ENCODE results near the gene PYDC1. TPM values are rescaled to one million over a fixed set of nuclear protein-coding genes. Genes with fewer than 3 reads are reported as not detected.

PYDC1 gene
- total and polyA plus RNA-seq, 2 of the 13 experiments (the other 11 are each of a cell fraction or from before 2014, with no cell fraction given), result not detected

- Histone ChIP-seq H2AFZ (ENCODE audit: low read length) (no peak overlapping the region), H3K79me2 (ENCODE audit: insufficient read depth, low read length) (no peaks in the 10 kb centered on the region), H3K9me3 (ENCODE audit: low read length) (no peaks in the 10 kb centered on the region), H3K4me3 (replicated peaks in 1 of 3; ENCODE audit: insufficient read depth in 1 of 3, low read depth in 2 of 3, low read length in 3 of 3) (peak overlapping the region in 1 of 3 experiments; percentile 77; a peak in 1 of 6 replicates), H3K4me2 (ENCODE audit: low read depth, low read length) (peak overlapping the region; percentile 92; the same call in 1 of the 2 replicates), H3K4me1 (ENCODE audit: insufficient read depth, low read length) (peaks cover 42% of the 10 kb centered on the region), H4K20me1 (ENCODE audit: insufficient read depth, low read length) (peaks cover 6% of the 10 kb centered on the region), H3K27ac (ENCODE audit: extremely low read length, insufficient read depth, low read length) (no peak overlapping the region), H3K9ac (ENCODE audit: insufficient read depth, low read depth, low read length) (no peak overlapping the region), H3K36me3 (replicated peaks in 1 of 2; ENCODE audit: control insufficient read depth in 1 of 2, insufficient read depth in 2 of 2, low read length in 2 of 2) (peaks cover 4 to 5% of the 10 kb centered on the region in 2 experiments; a peak in 3 of 5 replicates), H3K27me3 (ENCODE audit: control insufficient read depth in 1 of 2, insufficient read depth in 2 of 2, low read length in 2 of 2) (peaks cover 0 to 28% of the 10 kb centered on the region in 2 experiments; a peak in 4 of 5 replicates)
- POLR2A ChIA-PET, result interaction anchor here (0.8 to 2.9 kb wide), 8 partner anchors 8 to 252 kb away, joined by 3 to 34 read pairs (median 4); partner anchors contain the start of gene FUS
- intact Hi-C loops (cut with micrococcal nuclease; ENCODE audit: unreplicated experiment), result loop anchor here (5.0 kb wide), 1 partner anchor 241 kb away; the partner anchor contains the start of gene ZNF843
- ATAC-seq (peak; percentile 10), FAIRE-seq (peak; percentile 43), DNase-seq (ENCODE audit: low spot score) (no peak)
- BruUV-seq (replicated peaks), result no TSS peak
- CTCF ChIA-PET (ENCODE audit: low intra/inter-chr PET ratio, low total read pairs), result no interaction called here
- 49% methylated on average over 8 of the region's 8 CpGs for WGBS (ENCODE audit: low lambda C conversion rate)
- in situ Hi-C loops (cut with HindIII; ENCODE audit: extremely low pct_ligation_motif_present, low pct_unique_long_range_greater_than_20kb), result loop anchor here (25.0 kb wide), 2 partner anchors 236 to 661 kb away; partner anchors contain the start of genes COX6A2, ZNF267 and ZNF843
- TF ChIP-seq SNAPC2 (CRISPR knock-in tag; IDR thresholded peaks at IDR 0.05) (no peak), PRDM10 (CRISPR knock-in tag; IDR thresholded peaks at IDR 0.05; ENCODE audit: low read depth) (no peak), MTF1 (CRISPR knock-in tag; IDR thresholded peaks at IDR 0.05) (no peak), NFKB2 (CRISPR knock-in tag; IDR thresholded peaks at IDR 0.05; ENCODE audit: borderline replicate concordance) (no peak), SYNCRIP (IDR thresholded peaks at IDR 0.05; ENCODE audit: insufficient read depth, low read depth, low read length) (no peak), HNF4A (CRISPR knock-in tag; IDR thresholded peaks at IDR 0.05) (peak; percentile 61), CENPBD1 (CRISPR knock-in tag; IDR thresholded peaks at IDR 0.05; ENCODE audit: borderline replicate concordance, low read depth) (no peak), SRSF1 (optimal IDR thresholded peaks at IDR 0.05; ENCODE audit: low read depth, low read length) (no peak), EZH2 (conservative IDR thresholded peaks at IDR 0.05; ENCODE audit: low read depth, low read length) (no peak), FOXO1 (CRISPR knock-in tag; IDR thresholded peaks at IDR 0.05) (no peak), NR2F2 (IDR thresholded peaks at IDR 0.05; ENCODE audit: borderline replicate concordance, low read depth) (peak; percentile 31; the same call in 1 of the 2 replicates), GATAD1 (CRISPR knock-in tag; IDR thresholded peaks at IDR 0.05) (no peak), NCOA2 (CRISPR knock-in tag; IDR thresholded peaks at IDR 0.05) (no peak), ZC3H13 (CRISPR knock-in tag; IDR thresholded peaks at IDR 0.05) (0 out of 2 replicates have a peak, but pooled peaks have one; percentile 24), ZNF629 (CRISPR knock-in tag; conservative IDR thresholded peaks at IDR 0.05) (no peak)
- TF ChIP-seq, protein P1, sequence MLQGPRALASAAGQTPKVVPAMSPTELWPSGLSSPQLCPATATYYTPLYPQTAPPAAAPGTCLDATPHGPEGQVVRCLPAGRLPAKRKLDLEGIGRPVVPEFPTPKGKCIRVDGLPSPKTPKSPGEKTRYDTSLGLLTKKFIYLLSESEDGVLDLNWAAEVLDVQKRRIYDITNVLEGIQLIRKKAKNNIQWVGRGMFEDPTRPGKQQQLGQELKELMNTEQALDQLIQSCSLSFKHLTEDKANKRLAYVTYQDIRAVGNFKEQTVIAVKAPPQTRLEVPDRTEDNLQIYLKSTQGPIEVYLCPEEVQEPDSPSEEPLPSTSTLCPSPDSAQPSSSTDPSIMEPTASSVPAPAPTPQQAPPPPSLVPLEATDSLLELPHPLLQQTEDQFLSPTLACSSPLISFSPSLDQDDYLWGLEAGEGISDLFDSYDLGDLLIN (CRISPR knock-in tag; IDR thresholded peaks at IDR 0.05; ENCODE audit: borderline replicate concordance), result no peak
- TF ChIP-seq, protein P2, sequence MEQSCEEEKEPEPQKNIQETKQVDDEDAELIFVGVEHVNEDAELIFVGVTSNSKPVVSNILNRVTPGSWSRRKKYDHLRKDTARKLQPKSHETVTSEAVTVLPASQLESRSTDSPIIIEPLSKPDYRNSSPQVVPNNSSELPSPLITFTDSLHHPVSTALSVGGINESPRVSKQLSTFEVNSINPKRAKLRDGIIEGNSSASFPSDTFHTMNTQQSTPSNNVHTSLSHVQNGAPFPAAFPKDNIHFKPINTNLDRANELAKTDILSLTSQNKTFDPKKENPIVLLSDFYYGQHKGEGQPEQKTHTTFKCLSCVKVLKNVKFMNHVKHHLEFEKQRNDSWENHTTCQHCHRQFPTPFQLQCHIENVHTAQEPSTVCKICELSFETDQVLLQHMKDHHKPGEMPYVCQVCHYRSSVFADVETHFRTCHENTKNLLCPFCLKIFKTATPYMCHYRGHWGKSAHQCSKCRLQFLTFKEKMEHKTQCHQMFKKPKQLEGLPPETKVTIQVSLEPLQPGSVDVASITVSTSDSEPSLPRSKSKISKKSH (CRISPR knock-in tag; IDR thresholded peaks at IDR 0.05; ENCODE audit: borderline replicate concordance), result no peak
Observed at GRCh38 chr16:31200821-31201568, 15.9 kb downstream of the PYDC1 start.

Measured in HepG2 (cell line).